Activated CD4-positive, alpha-beta memory T cell treated with anti-CD3 and anti-CD28 coated beads for 36 hours (primary cell): ENCODE data around the gene ZNF595. TPM values are rescaled to one million over a fixed set of nuclear protein-coding genes. Genes with fewer than 3 reads are reported as not detected.
"Not testable (repeated sequence)": the region's sequence is repeated elsewhere in the genome, so short reads cannot be mapped to it uniquely, and the experiment has no call there.

Source experiments
- CTCF ChIA-PET: fragments of 350-600 bp; sonication (Branson Sonifier 250); formaldehyde crosslinking; loops from one replicate; lab custom pipeline; 2021; ENCODE audit warnings: antibody characterized with exemption, inconsistent platforms; lab: Charles Lee
- POLR2A ChIA-PET: fragments of 350-600 bp; sonication (Branson Sonifier 250); formaldehyde crosslinking; loops from one replicate; lab custom pipeline; 2021; ENCODE audit warnings: antibody characterized with exemption; lab: Charles Lee
- DNase-seq: peaks from one replicate; pipeline ENCODE4 v3.0.0-alpha.2; 2020
- H3K27ac Mint-ChIP-seq: one replicate; pipeline ENCODE4 v1.8.0; 2021; ENCODE audit warnings: mixed read lengths
- H3K27me3 Mint-ChIP-seq: one replicate; pipeline ENCODE4 v1.8.0; 2021; ENCODE audit warnings: mixed read lengths
- H3K36me3 Mint-ChIP-seq: one replicate; pipeline ENCODE4 v1.8.0; 2021; ENCODE audit warnings: mixed read lengths
- H3K4me1 Mint-ChIP-seq: one replicate; pipeline ENCODE4 v1.8.0; 2021; ENCODE audit warnings: low read depth, mixed read lengths
- H3K4me3 Mint-ChIP-seq: one replicate; pipeline ENCODE4 v1.8.0; 2021; ENCODE audit warnings: mild to moderate bottlenecking, mixed read lengths
- H3K9me3 Mint-ChIP-seq: one replicate; pipeline ENCODE4 v1.8.0; 2021; ENCODE audit warnings: mixed read lengths
- intact Hi-C: fragments of 100-400 bp; cut with micrococcal nuclease; formaldehyde crosslinking; loops from one replicate; pipeline ENCODE4 v1.15.1; 2023
- total RNA-seq, 2 experiments: library from RNA; stranded (reverse); gene quantifications; one replicate each; pipeline ENCODE4 v1.2.3, GENCODE V29; 2021

The ZNF595 gene
- total RNA-seq, 2 experiments from 2014 or later, result 6.9 to 7.4 TPM

DNA sequence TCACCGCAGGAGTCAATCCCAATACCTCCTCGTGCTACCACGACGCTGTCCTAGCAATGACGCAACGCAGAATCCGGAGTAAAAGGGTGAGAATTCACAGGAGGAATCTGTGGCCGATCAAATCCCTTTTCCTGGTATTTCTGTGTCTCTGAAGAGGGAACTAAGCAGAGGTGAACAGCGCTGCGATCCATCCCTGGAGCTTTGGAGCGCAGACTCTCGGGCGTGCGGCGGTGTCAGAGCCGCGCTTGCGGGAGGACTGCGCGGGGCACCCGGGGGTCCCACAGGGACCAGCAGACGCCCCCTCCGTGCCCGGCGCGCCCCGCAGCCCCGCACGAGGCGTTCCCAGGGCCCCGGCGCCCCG is 53.9 kb downstream of the ZNF595 start:
- CTCF ChIA-PET, result no interaction called here
- peaks cover 49% of the 10 kb centered on the region for H3K36me3 Mint-ChIP-seq
- no peak overlapping the region for H3K27ac Mint-ChIP-seq
- H3K27me3 Mint-ChIP-seq, result peaks cover 49% of the 10 kb centered on the region
- no peak overlapping the region for H3K4me3 Mint-ChIP-seq
- no peak for DNase-seq
- H3K4me1 Mint-ChIP-seq, result no peaks in the 10 kb centered on the region
- POLR2A ChIA-PET, result no interaction called here
- H3K9me3 Mint-ChIP-seq, result peaks cover 67% of the 10 kb centered on the region
- intact Hi-C loops, result no loop called here

DNA sequence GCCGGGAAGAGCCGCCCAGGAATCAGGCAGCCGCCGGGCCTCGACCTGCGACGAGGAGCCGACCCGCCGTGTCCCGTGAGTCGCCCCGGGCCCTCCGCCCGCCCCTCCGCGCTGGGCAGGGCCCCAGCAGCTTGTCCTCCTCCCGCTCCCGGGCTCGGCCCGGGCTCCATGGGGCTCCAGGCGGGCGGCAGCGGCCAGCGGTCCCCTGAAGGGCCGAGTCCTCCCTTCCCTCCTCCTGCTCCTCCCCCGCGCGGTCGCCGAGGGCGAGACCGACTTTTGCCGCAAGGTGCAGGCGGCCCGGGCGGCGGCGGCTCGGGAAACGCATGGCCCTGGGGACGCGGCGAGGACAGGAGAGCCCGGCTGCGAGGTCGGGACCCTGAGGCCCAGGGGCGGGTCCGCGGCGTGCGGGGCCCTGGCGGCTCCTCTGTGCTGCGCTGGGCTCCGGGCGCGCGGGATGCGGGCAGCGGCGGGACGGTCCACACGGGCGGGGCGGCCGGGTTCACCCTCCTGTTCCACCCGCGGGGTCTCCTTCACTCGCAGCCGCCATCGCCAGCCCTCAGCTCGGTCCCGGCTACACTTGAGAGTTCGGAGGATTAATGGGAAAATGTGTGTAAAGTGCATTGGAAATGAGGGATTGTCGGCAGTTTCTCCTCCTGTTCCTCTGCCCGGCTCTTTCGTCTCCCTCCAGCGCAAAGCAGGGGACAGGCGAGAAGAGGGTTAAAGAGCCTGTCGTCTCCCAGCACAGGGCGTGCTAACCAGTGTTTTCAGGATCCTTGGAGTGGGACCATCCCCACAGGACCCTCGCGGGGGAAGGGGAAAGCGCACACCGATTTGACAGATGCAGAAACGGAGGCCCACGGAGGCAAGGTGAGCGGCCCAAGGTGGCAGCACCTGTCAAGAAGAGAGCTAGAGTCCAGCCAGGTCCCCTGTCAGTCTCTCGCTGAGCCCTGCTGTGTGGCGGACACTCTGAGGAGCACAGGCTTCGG is 54.6 kb downstream of the ZNF595 start:
- no peak for DNase-seq
- POLR2A ChIA-PET, result no interaction called here
- H3K4me1 Mint-ChIP-seq, result no peaks in the 10 kb centered on the region
- H3K4me3 Mint-ChIP-seq, result no peak overlapping the region
- no peak overlapping the region for H3K27ac Mint-ChIP-seq
- peaks cover 45% of the 10 kb centered on the region for H3K36me3 Mint-ChIP-seq
- CTCF ChIA-PET, result no interaction called here
- peaks cover 49% of the 10 kb centered on the region for H3K27me3 Mint-ChIP-seq
- intact Hi-C loops, result no loop called here
- H3K9me3 Mint-ChIP-seq, result peaks cover 62% of the 10 kb centered on the region

DNA sequence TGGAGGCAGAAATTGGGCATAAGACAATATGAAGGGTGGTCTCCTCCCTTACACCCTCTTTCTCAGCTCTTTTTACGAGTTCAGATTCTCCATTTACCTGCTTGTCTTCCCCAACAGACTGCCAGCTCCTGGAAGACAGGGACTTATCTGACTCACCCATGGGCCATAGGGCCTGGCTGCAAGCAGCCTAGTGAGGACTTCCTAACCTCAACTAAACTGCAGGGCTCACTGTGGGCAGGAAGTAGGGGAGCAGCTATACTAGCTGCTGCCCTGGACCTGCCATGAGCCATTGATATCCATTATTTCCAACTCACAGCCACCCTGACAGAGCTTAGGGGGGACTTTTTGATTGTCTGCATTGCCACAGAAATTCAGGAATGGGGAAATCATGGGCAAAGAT is 59.6 kb downstream of the ZNF595 start:
- POLR2A ChIA-PET, result no interaction called here

GRCh38 chr4:113732-114131 is 60.6 kb downstream of the ZNF595 start:
- CTCF ChIA-PET, result no interaction called here
- no peak for DNase-seq
- intact Hi-C loops, result no loop called here
- no peak overlapping the region for H3K27ac Mint-ChIP-seq
- peaks cover 42% of the 10 kb centered on the region for H3K9me3 Mint-ChIP-seq
- no peak overlapping the region for H3K4me3 Mint-ChIP-seq
- H3K4me1 Mint-ChIP-seq, result no peaks in the 10 kb centered on the region
- POLR2A ChIA-PET, result no interaction called here
- peaks cover 30% of the 10 kb centered on the region for H3K36me3 Mint-ChIP-seq
- H3K27me3 Mint-ChIP-seq, result peaks cover 25% of the 10 kb centered on the region

More for the DNA sequence above, 59.6 kb downstream of the ZNF595 start:
- CTCF ChIA-PET, result no interaction called here
- Mint-ChIP-seq H3K27me3 (peaks cover 35% of the 10 kb centered on the region), H3K4me3 (no peak overlapping the region), H3K27ac (no peak overlapping the region), H3K9me3 (peaks cover 46% of the 10 kb centered on the region), H3K4me1 (no peaks in the 10 kb centered on the region), H3K36me3 (peaks cover 36% of the 10 kb centered on the region)
- intact Hi-C loops, result no loop called here
- no peak for DNase-seq

DNA sequence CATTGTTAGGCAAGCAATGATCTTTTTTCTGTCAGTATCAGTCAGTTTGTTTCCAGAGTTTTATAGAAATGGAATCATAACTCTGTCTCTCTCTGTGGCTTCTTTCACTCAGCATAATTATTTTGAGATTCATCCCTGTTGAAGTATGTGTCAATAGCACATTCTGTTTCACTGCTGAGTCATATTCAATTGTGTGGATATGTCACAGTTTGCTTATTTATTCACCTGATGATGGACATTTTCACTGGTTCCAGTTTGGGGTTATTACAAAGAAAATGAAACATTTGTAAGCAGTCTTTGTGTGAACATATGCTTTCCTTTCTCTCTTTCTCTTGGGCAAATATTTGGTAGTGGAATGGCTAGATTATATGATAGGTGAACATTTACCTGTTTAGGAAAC is 61.0 kb downstream of the ZNF595 start:
- no peaks in the 10 kb centered on the region for H3K4me1 Mint-ChIP-seq
- H3K4me3 Mint-ChIP-seq, result no peak overlapping the region
- H3K27me3 Mint-ChIP-seq, result peaks cover 21% of the 10 kb centered on the region
- H3K36me3 Mint-ChIP-seq, result peaks cover 27% of the 10 kb centered on the region
- ChIA-PET CTCF (no interaction called here), POLR2A (no interaction called here)
- H3K27ac Mint-ChIP-seq, result no peak overlapping the region
- intact Hi-C loops, result no loop called here
- no peak for DNase-seq
- peaks cover 39% of the 10 kb centered on the region for H3K9me3 Mint-ChIP-seq

- CTCF ChIA-PET, result no interaction called here
- peaks cover 9% of the 10 kb centered on the region for H3K4me1 Mint-ChIP-seq
- peaks cover 4% of the 10 kb centered on the region for H3K27me3 Mint-ChIP-seq
- no peak for DNase-seq
- POLR2A ChIA-PET, result interaction anchor here (0.6 kb wide), 1 partner anchor 583 kb away, joined by 3 read pairs; no protein-coding TSS in a partner anchor
- H3K36me3 Mint-ChIP-seq, result peaks cover 26% of the 10 kb centered on the region
- intact Hi-C loops, result no loop called here
- H3K27ac Mint-ChIP-seq, result no peak overlapping the region
- no peak overlapping the region for H3K4me3 Mint-ChIP-seq
- peaks cover 44% of the 10 kb centered on the region for H3K9me3 Mint-ChIP-seq
These were observed 63.4 kb downstream of the ZNF595 start for GRCh38 chr4:116499-116898.

GRCh38 chr4:120616-121015 is 67.5 kb downstream of the ZNF595 start:
- H3K36me3 Mint-ChIP-seq, result peaks cover 46% of the 10 kb centered on the region
- CTCF ChIA-PET, result no interaction called here
- H3K27me3 Mint-ChIP-seq, result peaks cover 3% of the 10 kb centered on the region
- intact Hi-C loops, result loop anchor here (5.0 kb wide), 3 partner anchors 92 to 377 kb away; partner anchors contain the start of genes PIGG and ZNF721
- H3K9me3 Mint-ChIP-seq, result peaks cover 44% of the 10 kb centered on the region
- H3K4me3 Mint-ChIP-seq, result no peak overlapping the region
- POLR2A ChIA-PET, result no interaction called here
- no peak overlapping the region for H3K27ac Mint-ChIP-seq
- DNase-seq, result no peak
- peaks cover 23% of the 10 kb centered on the region for H3K4me1 Mint-ChIP-seq

GRCh38 chr4:121408-122084 is 68.4 kb downstream of the ZNF595 start:
- DNase-seq, result peak; percentile 49
- POLR2A ChIA-PET, result no interaction called here
- CTCF ChIA-PET, result no interaction called here
- H3K4me1 Mint-ChIP-seq, result peaks cover 28% of the 10 kb centered on the region
- H3K4me3 Mint-ChIP-seq, result no peak overlapping the region
- peak overlapping the region; percentile 71 for H3K27ac Mint-ChIP-seq
- H3K27me3 Mint-ChIP-seq, result peaks cover 3% of the 10 kb centered on the region
- peaks cover 55% of the 10 kb centered on the region for H3K36me3 Mint-ChIP-seq
- H3K9me3 Mint-ChIP-seq, result peaks cover 45% of the 10 kb centered on the region
- intact Hi-C loops, result loop anchor here (5.0 kb wide), 3 partner anchors 91 to 376 kb away; partner anchors contain the start of genes PIGG and ZNF721

GRCh38 chr4:123922-124274 is 70.8 kb downstream of the ZNF595 start:
- not testable (repeated sequence) for H3K27me3 Mint-ChIP-seq, DNase-seq
- Mint-ChIP-seq H3K4me3 (peak overlapping the region; percentile 96), H3K9me3 (peaks cover 33% of the 10 kb centered on the region), H3K27ac (peak overlapping the region; percentile 98), H3K36me3 (peaks cover 50% of the 10 kb centered on the region), H3K4me1 (peaks cover 28% of the 10 kb centered on the region)
- ChIA-PET CTCF (interaction anchor here (1.7 to 1.8 kb wide), 2 partner anchors 120 to 479 kb away, joined by 4 to 9 read pairs; no protein-coding TSS in a partner anchor), POLR2A (interaction anchor here (0.9 to 1.9 kb wide), 5 partner anchors 12 to 350 kb away, joined by 3 to 18 read pairs (median 8); partner anchors contain the start of gene ZNF141)
- intact Hi-C loops, result loop anchor here (5.0 kb wide), 3 partner anchors 88 to 373 kb away; partner anchors contain the start of genes PIGG and ZNF721

DNA sequence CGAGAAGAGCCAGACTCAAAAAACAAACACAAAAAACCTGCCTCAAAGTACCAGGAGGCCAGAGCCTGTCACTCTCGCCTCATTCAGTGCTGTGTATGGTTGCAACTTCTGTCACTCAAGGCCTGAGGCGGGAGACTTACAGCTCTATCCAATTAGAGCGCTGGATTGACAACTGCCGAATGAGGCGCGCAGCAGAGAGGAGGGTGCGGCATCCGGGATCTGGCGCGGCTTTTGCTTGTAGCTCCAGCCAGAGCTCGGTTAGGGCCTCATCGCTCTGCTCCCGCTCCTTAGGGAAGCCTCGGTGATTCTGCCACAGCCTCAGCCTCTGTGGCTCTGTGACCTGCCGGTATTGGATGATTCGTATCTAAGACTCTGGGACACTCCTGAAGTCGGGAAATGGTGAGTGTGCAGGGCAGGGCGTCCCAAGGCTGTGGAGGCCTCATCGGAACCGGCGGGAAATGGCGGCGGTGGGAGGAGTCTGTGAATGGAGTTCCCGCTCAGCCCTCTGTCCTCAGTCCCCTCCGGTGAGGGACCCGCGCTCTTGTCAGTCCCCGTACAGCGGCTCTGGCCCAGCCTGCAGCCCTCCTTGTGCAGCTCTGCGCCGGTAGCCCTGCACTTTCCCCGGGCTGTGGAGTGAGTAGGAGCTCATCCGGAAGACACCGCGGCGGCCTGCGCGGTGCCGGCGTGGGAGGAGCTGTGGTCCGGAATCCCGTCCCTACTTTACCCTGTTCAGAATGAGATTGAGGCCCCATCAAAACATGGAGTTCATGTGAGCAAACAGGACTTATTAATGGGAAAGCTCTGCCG is 71.4 kb downstream of the ZNF595 start, which contains the start of gene ZNF718:
ZNF718 (plus strand) TSS at position 227 of the 807 bp plus-strand sequence; CDS start at position 397, 170 bp downstream.
- H3K36me3 Mint-ChIP-seq, result peaks cover 46% of the 10 kb centered on the region

More for the DNA sequence above, 71.4 kb downstream of the ZNF595 start, which contains the start of gene ZNF718:
- Mint-ChIP-seq H3K4me3 (peak within 1 kb of the TSS; percentile 96), H3K27me3 (no peaks in the 10 kb centered on the region), H3K27ac (peak within 1 kb of the TSS; percentile 98), H3K9me3 (peaks cover 29% of the 10 kb centered on the region), H3K4me1 (peaks cover 28% of the 10 kb centered on the region)
- intact Hi-C loops, result loop anchor here (5.0 kb wide), 3 partner anchors 88 to 373 kb away; partner anchors contain the start of genes PIGG and ZNF721
- POLR2A ChIA-PET, result interaction anchor here (0.6 to 1.9 kb wide), 7 partner anchors 11 to 369 kb away, joined by 3 to 18 read pairs (median 7); partner anchors contain the start of gene ZNF141
- CTCF ChIA-PET, result interaction anchor here (1.7 to 1.8 kb wide), 2 partner anchors 120 to 478 kb away, joined by 4 to 9 read pairs; no protein-coding TSS in a partner anchor
- peak; percentile 96 for DNase-seq
